Measurements from ENCODE around the gene NUDT17. TPM values are rescaled to one million over a fixed set of nuclear protein-coding genes. Genes with fewer than 3 reads are reported as not detected.

NUDT17 gene
- total and polyA plus RNA-seq, 9 of the 15 experiments (the other 6 are each of a cell fraction or from before 2014, with no cell fraction given), result 2.1 to 10.0 (median 6.1) TPM

GRCh38 chr1:145868232-145868631 is 22.8 kb downstream of the NUDT17 start:
- Histone ChIP-seq H3K9ac (ENCODE audit: insufficient read depth in 1 of 2, low read depth in 2 of 2, low read length in 2 of 2) (no peak overlapping the region), H3K4me2 (ENCODE audit: insufficient read depth, low read length) (no peak overlapping the region), H3K4me3 (no peak overlapping the region), H3K27ac (ENCODE audit: extremely low read depth, low read depth, low read length) (no peak overlapping the region), H2AFZ (ENCODE audit: low read depth, low read length) (no peak overlapping the region), H3K9me1 (ENCODE audit: control insufficient read depth, insufficient read depth, low read length) (no peaks in the 10 kb centered on the region), H3K4me1 (replicated peaks in 1 of 2; ENCODE audit: control insufficient read depth in 2 of 2, insufficient read depth in 2 of 2, low read length in 2 of 2) (peaks cover 0 to 18% of the 10 kb centered on the region in 2 experiments; a peak in 3 of 5 replicates), H3K79me2 (ENCODE audit: control insufficient read depth, insufficient read depth, low read length) (no peaks in the 10 kb centered on the region), H3K9me3 (replicated peaks; ENCODE audit: control insufficient read depth, insufficient read depth, low read depth, low read length) (no peaks in the 10 kb centered on the region), H4K20me1 (replicated peaks; ENCODE audit: control insufficient read depth, insufficient read depth, low read length) (no peaks in the 10 kb centered on the region), H3K36me3 (ENCODE audit: control insufficient read depth, insufficient read depth, low read length) (no peaks in the 10 kb centered on the region), H3K27me3 (ENCODE audit: control insufficient read depth in 2 of 2, insufficient read depth in 2 of 2, low read length in 2 of 2) (0 out of 5 replicates have a peak, but pooled peaks cover 0 to 4% of the 10 kb centered on the region in 2 experiments)
- 11% methylated on average over 4 of the region's 4 CpGs for WGBS (ENCODE audit: insufficient coverage, low coverage, missing lambda C conversion rate)
- ATAC-seq (no peak), DNase-seq (ENCODE audit: extremely low read depth in 1 of 4, low spot score in 3 of 4) (no peak), FAIRE-seq (no peak)
- CTCF ChIA-PET (ENCODE audit: low intra/inter-chr PET ratio), result no interaction called here
- POLR2A ChIA-PET, result interaction anchor here (0.8 kb wide), 2 partner anchors 9 to 23 kb away, joined by 3 to 4 read pairs; partner anchors contain the start of gene NUDT17
- no TSS peak for BruUV-seq (replicated peaks)
- in situ Hi-C loops (cut with MboI) (no loop called here), intact Hi-C loops (cut with micrococcal nuclease) (no loop called here)
- no peak for TF ChIP-seq ZNF79 (CRISPR knock-in tag; IDR thresholded peaks at IDR 0.05; ENCODE audit: low read depth)
- TF ChIP-seq ELK1 (CRISPR knock-in tag; IDR thresholded peaks at IDR 0.05), result no peak
- TF ChIP-seq ELF1 (tag; IDR thresholded peaks at IDR 0.05), result no peak
